NCI-H774 (cell line): ENCODE results near the gene ADAMTS2.

ENCODE experiments used
- DNase-seq: peaks from one replicate; lab custom pipeline; 2025; lab: John Stamatoyannopoulos, UW

Gene ADAMTS2

GRCh38 chr5:179232091-179232735 lies 113.0 kb downstream of the ADAMTS2 start:
- no peak for DNase-seq

- DNase-seq: no peak
Measured at GRCh38 chr5:179231309-179231708, 114.0 kb downstream of the ADAMTS2 start.

- DNase-seq: no peak
Measured at GRCh38 chr5:179230061-179230461, 115.2 kb downstream of the ADAMTS2 start.

GRCh38 chr5:179229331-179229831 lies 115.9 kb downstream of the ADAMTS2 start:
- no peak for DNase-seq

GRCh38 chr5:179228341-179229121 lies 116.7 kb downstream of the ADAMTS2 start:
- no peak for DNase-seq

GRCh38 chr5:179227580-179228311 lies 117.5 kb downstream of the ADAMTS2 start:
- no peak for DNase-seq

- no peak for DNase-seq
Measured at GRCh38 chr5:179227229-179227579, 118.1 kb downstream of the ADAMTS2 start.

- no peak for DNase-seq
Measured at GRCh38 chr5:179226696-179227095, 118.6 kb downstream of the ADAMTS2 start.

GRCh38 chr5:179225387-179225786 lies 119.9 kb downstream of the ADAMTS2 start:
- no peak for DNase-seq

- no peak for DNase-seq
Measured at GRCh38 chr5:179224741-179225140, 120.5 kb downstream of the ADAMTS2 start.

- no peak for DNase-seq
Measured at GRCh38 chr5:179223961-179224360, 121.3 kb downstream of the ADAMTS2 start.

GRCh38 chr5:179223528-179223927 lies 121.7 kb downstream of the ADAMTS2 start:
- DNase-seq: no peak

GRCh38 chr5:179222246-179223017 lies 122.8 kb downstream of the ADAMTS2 start:
- DNase-seq: no peak

GRCh38 chr5:179221877-179222220 lies 123.4 kb downstream of the ADAMTS2 start:
- DNase-seq: no peak

GRCh38 chr5:179221196-179221876 lies 123.9 kb downstream of the ADAMTS2 start:
- no peak for DNase-seq

- no peak for DNase-seq
Measured at GRCh38 chr5:179220716-179221115, 124.5 kb downstream of the ADAMTS2 start.

GRCh38 chr5:179219661-179220620 lies 125.3 kb downstream of the ADAMTS2 start:
- no peak for DNase-seq

GRCh38 chr5:179218943-179219330 lies 126.3 kb downstream of the ADAMTS2 start:
- DNase-seq: no peak

- no peak for DNase-seq
Measured at GRCh38 chr5:179217956-179218942, 127.0 kb downstream of the ADAMTS2 start.
